Retina (tissue), 1 donor: ENCODE results near the gene MACROD2.

Experiments
- DNase-seq: peaks from one replicate; pipeline ENCODE4 v3.0.0-alpha.2; 2016

The MACROD2 gene

DNA sequence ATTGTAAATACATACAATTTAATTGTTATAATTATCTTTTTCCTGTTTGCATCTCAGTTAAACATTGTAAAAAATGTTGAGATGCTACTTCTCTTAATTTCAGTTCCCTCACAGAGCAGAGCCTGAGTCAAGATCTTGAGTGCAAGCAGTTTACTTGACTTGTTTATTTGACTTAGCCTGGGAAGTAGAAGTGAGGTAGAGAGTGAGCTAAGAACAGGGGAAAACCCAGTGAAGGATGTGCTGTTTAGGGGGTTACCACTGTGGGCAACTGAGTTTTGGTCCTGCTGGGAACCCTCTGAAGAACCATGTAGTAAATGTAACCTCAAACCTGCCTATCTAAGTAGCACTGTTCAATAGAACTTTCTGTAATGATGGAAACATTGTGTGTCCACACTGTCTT is 837.3 kb downstream of the MACROD2 start:
- no peak for DNase-seq

DNA sequence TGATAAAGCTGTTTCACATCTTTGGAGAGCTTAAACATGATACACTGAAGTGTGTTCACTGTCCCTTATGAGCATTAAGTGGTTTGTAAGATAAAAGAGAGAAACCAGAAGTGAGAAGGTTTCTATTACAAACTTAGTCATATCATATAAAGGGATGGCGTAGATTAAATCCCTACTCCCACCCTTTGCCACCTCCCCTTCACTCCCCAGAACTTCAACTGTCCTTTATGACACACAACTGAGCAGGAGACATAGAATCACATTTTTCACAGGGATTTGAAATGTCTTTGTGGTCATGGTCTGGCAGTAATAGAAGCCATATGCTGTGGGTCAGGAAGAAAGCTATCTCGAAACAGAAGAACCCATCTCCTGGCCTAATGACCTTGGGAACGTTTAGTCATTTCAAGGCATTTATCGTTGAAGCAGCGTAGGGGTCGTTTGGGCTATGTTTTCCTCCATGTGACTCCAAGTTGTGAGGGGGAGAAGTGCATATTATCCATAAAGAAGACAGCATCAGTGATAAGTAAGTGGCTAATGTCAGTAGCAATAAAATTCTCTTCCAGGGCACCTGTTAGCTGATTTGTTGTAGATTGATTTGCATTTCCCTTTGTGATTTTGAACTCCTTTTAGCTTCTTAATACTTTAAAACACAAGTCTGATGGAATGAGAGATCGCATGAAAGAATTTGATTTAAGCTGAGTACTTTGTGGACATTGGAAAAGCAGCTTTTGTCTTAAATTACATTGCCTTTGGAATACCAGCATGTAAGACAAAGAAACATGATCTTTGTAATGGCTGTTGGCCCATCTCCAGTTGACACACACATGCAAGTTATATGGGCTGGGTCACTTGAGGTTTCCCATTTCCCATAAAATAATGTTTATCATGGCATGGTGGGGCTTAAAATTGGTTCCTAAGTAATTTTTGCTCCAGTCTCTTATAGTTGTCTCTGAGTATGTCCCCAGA is 843.6 kb downstream of the MACROD2 start:
- no peak for DNase-seq

DNA sequence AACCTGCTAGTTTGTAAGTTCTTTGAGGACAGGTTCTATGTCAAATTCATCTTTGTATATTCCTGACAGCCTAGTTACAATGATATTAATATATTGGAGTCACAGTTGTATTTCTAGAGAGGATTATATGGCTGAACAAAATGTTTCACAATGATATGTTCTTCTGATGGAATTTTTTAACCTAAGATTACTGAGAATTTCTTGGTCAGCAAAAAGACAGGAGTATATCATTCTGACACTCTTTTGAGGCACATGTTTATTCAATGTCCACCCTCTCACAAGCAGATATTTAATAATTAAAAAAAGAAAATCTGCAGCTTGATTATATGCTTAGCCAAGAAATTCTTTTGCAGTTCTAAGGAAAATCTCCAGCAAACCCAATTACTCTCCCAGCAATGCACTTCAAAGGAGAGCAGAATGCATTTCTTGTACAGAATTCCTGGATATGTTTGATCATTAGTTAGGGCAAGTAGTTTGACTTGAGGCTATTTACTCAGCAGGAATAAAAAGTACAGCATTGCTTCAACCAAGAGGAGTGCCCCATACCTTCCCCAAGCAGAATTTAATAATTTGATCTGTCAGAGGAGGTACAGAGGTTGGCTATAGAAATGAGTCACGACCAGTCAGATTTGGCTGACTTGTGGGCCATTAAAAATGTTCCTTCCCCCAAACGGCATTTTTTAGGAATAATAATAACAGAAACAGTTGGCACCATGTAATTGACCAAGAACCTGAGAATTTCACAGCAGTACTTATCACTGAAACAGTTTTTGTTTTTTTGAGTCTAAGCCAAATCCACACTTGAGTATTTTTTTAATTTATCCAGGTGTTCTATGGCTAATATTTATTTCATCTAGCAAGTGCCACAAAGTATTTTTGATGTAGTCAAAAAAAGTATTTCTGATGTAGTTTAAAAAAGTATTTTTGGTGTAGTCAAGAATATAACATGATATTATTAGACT is 850.2 kb downstream of the MACROD2 start:
- DNase-seq = no peak

DNA sequence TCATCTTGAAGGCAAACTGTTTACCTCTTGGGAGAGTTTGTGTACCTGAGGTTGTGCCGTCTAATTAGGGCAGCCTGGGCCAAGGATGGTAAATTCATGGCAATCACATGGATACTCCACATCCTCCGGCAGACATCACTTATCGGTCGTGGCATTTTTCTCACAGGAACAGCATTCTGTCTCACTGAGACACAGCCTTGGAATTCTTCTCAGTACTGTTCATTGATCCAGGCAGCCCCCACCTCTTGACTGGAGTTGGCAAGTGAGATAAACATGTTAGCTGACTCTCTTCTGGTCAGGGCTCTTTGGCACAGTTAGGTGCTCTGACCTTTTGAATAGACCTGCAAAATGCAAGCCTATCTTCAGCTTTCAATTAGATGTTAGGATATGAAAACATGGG is 853.5 kb downstream of the MACROD2 start:
- no peak for DNase-seq

DNA sequence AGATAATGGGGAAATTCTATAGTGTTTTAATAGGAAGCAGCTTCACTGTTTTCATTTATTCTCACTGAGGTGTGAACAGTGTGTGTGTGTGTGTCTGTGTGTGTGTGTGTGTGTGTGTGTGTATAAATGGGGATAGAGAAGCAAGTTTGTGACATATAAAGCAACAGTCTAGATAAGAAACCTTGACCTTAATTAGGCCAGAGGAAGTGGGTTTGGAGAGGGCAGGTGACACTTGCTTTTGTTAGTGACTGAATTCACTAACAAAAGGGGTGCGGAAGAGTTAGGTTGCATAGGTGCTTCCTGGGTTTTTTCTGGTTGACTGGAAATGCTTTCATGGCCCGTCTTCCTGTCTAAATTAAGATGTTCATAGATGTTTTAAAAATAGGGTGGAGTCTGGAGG is 857.8 kb downstream of the MACROD2 start:
- no peak for DNase-seq

DNA sequence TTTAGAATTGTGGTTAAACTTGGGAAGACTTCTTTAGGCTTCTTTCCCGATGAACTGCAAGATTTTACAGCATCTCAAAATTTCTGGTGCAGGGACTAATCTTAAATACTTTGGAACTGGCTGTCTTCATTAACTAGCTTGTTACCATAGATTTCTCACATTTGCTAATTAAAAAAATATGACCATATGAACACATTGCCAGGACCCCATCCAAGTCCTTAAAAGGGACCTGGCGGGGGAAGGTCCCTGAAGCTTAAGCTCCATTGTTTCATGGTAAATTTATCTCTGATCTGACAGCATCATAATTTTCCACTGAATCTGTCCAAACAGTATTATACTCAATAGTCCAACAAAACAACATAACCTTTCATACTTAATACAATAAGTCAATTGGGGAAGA is 859.9 kb downstream of the MACROD2 start:
- no peak for DNase-seq

DNA sequence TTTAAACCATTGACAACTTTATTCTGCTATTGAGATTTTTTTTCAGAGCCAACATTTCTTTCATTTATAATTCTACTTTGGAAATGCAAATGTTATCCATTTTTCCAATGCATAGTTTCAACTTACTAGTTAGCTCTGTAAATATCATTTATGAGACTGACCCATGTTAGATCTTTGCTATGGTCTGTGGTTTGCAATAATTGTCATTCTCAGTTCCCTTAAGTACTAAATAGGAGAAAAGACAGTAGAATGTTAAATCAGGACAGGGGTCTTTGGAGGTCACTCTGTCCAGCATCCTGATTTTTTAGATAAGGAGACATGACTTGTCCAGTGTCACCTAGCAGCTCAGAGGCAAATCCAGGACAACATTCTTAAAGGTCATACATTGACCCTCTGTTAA is 864.3 kb downstream of the MACROD2 start:
- DNase-seq = no peak

DNA sequence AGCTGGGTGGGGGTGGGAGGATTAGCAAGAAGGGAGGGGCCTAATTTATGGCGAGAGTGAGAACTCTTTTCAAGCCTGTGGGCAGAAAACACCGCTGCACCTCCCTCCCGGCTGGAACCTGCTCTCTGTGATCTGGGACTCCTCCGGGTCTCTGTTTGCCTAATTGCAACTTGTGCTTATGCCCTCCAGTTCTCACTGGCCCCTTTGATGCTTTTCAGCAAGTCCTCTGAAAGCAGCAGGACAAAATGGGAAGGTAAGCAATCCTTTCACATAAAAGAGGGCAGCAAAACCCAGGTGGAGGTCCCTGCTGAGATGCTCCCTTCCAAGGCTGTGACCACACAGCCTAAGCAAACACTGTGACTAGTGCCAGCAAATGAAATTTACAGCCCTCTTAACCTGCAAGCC is 865.1 kb downstream of the MACROD2 start:
- peak; percentile 19 for DNase-seq

DNA sequence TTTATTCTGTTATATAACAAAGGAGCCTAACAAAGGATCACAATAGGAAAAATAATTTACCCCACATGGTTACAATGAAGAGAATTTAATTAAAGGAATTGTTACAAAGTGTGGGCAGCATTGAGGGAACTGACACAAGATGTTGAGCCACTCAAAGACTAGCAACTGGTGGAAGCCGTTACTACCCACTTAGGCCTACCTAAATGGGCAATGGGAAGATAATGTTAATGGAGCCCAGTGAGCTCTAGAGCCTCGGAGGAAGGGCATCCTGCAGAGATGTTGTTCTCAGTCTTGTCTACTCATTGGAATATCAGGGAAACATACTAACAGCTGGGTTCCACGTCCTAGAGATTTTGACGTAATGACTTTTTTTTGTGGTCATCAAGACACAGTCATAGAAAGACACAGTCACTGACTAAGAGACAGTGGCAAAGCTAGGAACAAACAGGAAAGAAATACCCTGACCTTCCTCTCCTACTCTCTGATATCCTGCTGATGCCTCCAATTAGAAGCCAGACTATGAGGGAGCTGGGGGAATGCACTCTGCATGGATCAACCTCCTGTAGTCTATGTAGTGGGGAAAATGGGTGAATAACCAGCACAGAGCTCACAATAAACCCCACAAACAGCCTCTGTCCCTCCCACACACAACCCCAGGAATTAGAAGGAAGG is 865.8 kb downstream of the MACROD2 start:
- peak; percentile 6 for DNase-seq

DNA sequence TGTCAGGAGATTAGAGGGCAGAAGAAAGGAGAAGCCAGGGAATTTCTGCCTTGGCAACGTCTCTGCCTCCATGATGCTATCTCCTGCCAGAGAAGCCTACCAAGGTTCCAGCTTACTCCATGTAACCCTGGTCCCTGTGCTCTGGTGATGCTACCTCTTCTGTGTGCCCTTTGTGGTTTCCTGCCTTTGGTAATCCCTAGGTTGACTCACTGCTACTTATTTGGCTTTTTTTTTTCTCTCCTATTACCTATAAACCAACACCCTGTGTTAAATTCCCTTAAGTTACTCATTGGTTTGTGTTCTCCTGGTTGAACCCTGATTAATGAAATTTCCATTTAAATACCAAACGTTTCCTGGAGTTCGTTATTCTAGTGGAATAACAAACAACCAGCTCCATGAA is 869.9 kb downstream of the MACROD2 start:
- no peak for DNase-seq

DNA sequence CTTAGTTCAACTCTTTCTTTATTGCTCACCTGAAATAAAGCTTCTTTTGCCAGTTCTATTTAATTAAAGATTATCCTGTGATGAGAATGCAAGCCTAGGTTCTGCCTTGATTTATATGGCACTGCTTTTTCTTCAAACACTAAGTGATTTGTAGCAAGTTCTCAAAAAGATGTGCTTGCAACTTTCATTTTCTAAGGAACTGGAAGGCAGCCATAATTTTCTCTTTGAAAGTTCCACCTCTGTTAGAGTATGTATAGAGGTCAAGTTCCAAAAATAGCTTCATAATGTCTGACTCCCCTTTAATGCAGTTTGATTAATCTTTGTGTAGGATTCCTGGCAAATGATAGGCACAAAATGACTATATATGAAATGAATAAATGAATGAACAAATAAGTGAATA is 870.4 kb downstream of the MACROD2 start:
- DNase-seq = no peak

DNA sequence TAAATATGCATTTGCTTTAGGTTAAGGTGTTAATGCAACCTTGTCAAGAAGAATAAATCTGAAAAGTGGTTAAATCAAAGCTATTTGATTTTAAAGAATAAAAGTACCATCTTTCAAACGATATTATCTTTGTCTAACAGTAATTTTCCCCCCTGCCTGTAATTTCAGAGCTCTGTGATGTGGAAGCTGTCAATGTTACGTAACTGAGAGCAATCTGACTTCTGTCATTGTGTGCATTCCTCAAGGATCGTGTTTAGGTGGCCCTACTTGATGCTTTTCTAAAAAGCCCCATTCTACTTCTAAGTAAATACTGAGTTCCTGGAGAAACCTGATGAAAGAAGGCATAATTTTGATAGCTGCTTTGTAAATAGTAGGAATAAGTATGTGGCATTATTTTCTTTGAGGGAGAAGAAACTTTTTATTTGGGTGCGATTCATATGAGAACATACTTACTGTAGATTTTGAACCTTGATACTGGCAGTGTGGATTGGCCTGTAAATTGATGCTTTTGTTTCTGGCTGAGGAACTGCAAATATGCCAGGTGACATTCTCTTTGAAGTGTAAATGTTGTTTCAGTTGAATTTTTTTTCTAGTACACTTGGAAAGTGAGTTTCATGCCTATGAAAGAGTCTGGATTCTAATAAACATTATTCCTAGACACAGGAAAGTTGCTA is 871.7 kb downstream of the MACROD2 start:
- no peak for DNase-seq

DNA sequence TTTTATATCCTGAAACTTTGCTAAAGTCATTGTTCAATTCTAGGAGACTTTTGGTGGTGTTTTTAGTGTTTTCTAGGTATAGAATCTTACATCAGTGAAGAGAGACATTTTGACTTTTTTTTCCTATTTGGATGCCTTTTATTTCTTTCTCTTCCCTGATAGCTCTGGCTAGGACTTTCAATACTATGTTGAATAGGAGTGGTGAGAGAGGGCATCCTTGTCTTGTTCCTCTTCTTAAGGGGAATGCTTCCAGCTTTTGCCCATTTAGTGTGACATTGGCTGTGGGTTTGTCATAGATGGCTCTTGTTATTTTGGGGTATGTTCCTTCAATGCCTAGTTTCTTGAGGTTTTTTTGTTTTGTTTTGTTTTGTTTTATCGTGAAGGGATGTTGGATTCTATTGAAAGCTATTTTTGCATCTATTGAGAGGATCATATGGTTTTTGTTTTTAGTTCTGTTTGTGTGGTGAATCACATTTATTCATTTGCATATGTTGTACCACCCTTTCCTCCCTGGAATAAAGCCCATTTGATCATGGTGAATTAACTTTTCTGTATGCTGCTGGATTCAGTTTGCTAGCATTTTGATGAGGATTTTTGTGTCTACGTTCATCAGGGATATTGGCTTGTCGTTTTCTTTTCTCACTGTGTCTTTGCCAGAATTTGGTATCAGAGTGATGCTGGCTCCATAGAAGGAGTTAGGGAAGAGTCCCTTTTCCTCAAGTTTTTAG is 882.1 kb downstream of the MACROD2 start:
- DNase-seq = no peak

DNA sequence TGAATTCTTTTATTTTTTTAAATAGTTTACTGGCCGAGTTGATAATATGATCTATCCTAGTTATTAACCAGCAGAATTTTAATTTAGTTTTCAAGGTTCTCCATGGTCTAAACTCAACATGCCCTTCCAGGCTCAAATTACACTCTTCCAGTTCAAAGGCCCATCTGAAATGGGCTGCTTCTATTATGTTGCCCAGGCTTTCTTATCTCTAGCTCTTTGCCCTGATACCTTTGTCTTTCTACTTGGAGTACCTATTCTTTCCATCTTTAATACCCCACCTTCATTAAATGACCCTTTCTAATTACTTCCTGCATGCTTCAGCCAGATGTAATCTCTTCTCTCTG is 883.3 kb downstream of the MACROD2 start:
- DNase-seq = no peak

DNA sequence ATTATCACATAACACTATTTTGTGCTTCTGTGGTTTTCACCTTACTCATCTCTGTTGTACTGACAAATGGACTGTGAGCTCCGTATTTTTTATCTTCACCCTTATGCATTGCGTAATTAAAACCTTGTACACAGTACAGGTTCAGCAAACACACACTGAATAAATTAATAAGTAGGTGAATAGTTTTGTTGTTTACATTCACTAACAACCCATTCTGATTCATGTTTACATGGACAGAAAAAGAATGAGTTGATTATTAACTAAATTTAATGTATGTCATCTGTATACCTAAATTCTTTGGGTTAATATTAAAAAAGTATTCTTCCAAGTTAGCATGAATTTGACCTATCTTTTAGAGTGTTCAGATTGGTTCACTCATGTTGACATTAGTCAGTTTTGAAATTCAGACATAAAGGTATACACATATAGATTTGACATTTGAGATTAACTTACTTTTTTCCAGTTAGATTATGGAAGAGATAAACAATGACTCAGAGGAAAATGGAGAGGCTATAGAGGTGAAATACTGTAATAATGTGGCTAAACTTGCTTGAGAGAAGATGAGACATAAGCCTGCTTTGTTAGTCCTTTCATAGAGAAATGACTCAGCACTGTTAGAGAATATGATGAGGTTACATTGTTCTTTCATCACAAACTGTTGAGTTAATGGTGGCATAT is 883.8 kb downstream of the MACROD2 start:
- no peak for DNase-seq

DNA sequence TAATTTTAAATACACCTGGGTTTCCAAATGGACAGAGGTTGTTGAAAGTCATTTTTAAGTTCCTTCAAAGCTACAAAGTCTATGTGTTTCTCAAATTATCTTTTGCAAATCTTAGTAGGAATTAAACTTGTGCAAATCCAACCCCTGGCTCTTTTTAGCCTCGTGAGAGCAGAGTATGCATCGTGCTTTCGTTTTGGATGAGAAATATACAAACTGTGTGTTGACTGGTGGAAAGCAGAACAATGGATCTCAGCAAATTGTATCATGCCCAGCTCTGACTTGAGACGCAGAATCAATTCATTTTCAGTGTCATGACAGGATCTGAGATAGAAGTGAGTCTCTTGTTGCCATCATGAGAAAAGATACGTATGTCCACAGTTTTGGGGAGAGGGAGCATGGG is 884.5 kb downstream of the MACROD2 start:
- no peak for DNase-seq

DNA sequence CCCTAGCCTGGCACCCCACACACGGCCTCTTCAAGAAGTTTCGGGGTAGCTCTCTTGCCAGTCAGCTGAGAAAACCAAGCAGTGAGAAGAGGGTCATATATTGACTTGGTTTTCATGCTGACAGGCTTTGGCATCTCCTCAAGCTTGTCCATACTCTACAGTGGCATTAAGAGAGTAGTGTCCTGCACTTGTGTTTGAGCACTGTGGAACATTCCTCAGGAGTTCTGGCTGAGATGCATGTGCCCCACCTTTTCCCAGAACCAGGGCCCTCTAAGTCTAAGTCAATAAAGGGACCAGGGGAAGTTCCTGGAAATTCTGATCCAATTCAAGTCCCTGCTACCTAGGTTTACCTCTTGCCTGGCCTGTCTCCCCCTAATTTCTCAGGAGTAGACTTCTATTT is 886.2 kb downstream of the MACROD2 start:
- DNase-seq = no peak

DNA sequence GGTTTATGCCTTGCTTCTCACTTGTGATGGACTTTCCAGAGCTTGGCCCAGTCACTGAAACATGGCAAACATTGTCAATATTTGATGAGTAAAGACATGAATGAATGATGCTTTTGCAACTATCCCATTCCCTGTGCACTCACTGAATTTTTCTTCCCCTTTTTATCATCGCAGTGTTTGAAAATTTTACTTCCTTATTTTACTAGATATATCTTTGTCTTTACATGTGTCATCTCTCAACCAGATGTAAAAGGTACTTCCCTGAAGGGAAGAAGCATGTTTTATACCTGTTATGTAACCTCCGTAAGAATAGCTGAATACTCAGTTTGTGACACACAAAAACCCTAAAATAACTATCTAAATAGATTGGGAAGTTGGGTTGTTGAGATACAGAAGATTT is 886.8 kb downstream of the MACROD2 start:
- no peak for DNase-seq

DNA sequence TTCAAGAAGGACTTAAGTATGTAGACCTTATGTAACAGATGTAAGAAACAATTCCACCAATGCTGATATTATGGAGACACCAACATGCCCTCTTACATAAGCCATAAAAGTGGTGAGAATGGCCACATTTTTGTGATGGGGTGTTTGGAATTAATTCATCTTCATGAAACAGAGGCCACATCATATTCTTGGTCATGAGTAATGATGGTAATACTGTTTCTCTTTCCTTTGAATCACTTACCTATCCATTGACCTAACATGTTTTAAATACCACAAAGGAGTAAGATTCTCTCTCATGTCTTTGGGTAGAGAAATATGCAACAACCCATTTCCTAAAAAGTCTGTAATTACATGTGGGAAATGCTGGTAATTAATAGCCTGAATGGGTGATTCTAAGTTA is 887.5 kb downstream of the MACROD2 start:
- no peak for DNase-seq

DNA sequence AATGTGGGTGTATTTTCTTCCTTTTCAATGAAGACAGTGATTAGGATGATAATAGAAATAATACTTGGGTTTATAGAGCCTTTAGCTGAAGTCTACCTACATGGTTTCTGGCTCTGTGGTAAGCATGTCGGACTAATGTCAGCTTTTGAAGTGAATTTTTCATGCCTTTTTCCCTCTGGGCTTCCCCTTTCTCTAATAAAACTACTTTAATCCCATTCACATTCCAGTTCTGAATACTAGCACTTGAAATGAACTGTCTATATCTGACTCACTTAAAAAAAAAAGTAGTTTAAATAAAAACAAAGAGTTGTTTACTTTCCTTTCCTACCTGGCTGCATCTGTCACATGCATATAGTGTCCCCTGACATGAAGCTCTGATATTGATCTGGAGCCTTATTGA is 888.0 kb downstream of the MACROD2 start:
- DNase-seq = no peak

DNA sequence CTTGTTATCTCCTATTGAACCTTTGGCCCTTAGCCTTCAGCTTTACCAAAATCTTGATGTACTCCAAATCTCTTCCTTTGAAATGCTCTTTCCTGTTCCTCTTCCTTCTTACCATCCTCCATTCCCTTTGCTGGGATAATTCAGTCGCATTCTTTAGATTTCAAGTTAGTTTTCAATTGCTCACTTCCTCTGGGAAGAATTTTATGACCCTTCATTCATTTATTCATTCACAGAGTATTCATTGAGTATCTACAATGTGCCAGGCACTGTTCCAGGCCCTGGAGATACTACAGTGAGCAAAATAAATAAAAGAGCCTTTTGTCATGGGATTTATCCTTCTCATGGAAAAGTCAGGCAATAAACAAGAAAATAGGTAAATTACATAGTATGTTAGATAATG is 890.3 kb downstream of the MACROD2 start:
- DNase-seq = no peak
